ENCODE data around the gene CFAP73.

DNA sequence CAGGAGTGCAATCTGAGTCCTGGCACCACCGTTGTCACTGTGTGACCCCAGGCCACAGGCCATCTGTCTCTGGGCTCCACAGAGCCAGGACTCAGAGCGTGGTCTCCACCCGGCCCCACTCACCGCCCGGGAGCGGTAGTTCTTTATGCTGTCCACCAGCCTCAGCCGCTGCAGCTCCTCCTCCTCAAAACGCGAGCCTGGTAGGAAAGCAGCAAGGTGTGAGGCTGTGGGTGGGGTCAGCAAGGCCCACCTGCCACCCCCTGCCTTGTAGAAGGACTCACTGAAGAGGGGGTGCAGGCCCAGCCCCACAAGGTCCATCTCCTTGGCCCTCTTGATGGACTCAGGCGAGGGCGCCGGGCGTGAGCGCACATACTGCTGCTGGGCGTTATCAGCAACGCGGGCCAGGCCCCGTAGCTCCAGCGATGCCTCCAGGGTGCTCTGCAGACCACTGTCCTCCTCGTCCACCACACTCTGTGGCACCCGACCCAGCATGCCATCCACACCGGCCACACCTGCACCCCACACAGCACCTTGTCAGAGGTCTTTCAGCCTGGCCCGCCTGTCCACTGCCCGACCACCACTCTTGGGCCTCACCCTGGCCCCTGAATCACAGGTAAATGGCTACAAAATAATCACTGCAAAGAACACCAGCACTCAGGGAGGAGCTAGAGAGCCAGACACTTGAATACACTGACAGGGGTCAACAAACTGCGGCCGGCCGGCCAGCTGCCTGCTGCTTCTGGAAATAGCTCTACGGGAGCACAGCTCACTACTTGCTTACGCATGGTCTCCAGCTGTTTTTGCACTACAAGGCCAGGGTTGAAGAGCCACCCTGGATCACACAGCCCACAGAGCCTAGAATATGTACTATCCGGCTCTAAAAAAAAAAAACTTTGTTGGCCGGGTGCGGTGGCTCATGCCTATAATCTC is 16.3 kb downstream of the CFAP73 start:
- TF ChIP-seq SIN3A (IDR thresholded peaks at IDR 0.05; ENCODE audit: borderline replicate concordance, low read depth, low read length) (no peak), RFX5 (IDR thresholded peaks at IDR 0.05; ENCODE audit: low read length) (no peak)
- TF ChIP-seq, protein P1, sequence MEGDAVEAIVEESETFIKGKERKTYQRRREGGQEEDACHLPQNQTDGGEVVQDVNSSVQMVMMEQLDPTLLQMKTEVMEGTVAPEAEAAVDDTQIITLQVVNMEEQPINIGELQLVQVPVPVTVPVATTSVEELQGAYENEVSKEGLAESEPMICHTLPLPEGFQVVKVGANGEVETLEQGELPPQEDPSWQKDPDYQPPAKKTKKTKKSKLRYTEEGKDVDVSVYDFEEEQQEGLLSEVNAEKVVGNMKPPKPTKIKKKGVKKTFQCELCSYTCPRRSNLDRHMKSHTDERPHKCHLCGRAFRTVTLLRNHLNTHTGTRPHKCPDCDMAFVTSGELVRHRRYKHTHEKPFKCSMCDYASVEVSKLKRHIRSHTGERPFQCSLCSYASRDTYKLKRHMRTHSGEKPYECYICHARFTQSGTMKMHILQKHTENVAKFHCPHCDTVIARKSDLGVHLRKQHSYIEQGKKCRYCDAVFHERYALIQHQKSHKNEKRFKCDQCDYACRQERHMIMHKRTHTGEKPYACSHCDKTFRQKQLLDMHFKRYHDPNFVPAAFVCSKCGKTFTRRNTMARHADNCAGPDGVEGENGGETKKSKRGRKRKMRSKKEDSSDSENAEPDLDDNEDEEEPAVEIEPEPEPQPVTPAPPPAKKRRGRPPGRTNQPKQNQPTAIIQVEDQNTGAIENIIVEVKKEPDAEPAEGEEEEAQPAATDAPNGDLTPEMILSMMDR (IDR thresholded peaks at IDR 0.05) = no peak
- TF ChIP-seq, protein P2, sequence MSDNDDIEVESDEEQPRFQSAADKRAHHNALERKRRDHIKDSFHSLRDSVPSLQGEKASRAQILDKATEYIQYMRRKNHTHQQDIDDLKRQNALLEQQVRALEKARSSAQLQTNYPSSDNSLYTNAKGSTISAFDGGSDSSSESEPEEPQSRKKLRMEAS (IDR thresholded peaks at IDR 0.05; ENCODE audit: low read depth) = no peak

Data from SK-N-SH (cell line).